ENCODE data around the gene FHOD3. TPM values are rescaled to one million over a fixed set of nuclear protein-coding genes. Genes with fewer than 3 reads are reported as not detected.

FHOD3 gene
- total RNA-seq, 2 experiments from 2014 or later = not detected

GRCh38 chr18:36415625-36416024 lies 118.1 kb downstream of the FHOD3 start:
- CTCF ChIA-PET = no interaction called here
- Mint-ChIP-seq H3K4me3 (no peak overlapping the region), H3K27ac (no peak overlapping the region), H3K4me1 (ENCODE audit: low read depth) (no peaks in the 10 kb centered on the region), H3K27me3 (ENCODE audit: low read depth) (peaks cover 13% of the 10 kb centered on the region), H3K36me3 (ENCODE audit: low read depth) (no peaks in the 10 kb centered on the region), H3K9me3 (no peaks in the 10 kb centered on the region)
- DNase-seq = no peak
- intact Hi-C loops (cut with micrococcal nuclease) = no loop called here

DNA sequence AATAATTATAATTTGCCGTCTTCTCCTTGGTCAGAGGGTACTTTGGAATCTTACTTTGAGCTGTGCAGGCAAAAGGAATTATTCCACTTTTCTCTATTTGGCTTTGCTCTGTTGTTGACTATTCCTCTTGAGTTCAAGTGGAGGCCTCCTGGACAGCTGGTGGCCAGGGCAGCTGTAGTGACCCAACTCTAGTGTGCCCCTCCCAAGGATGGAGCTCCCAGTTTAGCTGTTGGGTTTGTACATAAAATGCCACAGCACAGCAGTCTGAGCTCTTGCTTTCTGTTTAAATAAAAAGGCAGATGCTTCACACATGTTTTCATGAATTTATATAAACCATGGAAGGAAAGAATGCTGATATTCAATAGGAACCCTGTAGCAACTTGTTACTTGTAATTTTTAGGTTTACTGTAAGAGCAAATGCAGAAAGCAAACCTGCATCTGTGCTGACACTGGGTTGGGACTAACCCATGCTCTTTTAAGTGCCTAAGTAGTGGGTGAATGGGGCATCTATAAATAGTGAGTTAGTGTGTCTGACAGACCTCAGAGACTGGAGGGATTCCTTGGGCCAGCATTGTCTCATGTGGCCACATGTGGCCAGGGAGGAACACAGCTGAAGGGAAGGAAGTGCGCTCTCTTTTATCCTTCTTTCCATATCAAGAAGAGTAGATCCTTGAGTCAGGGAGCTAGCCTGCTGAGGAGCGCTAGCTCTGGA lies 121.8 kb downstream of the FHOD3 start:
- H3K4me3 Mint-ChIP-seq = no peak overlapping the region
- intact Hi-C loops (cut with micrococcal nuclease) = no loop called here
- no peaks in the 10 kb centered on the region for H3K4me1 Mint-ChIP-seq (ENCODE audit: low read depth)
- H3K36me3 Mint-ChIP-seq (ENCODE audit: low read depth) = no peaks in the 10 kb centered on the region
- H3K9me3 Mint-ChIP-seq = no peaks in the 10 kb centered on the region
- no peak overlapping the region for H3K27ac Mint-ChIP-seq
- CTCF ChIA-PET = interaction anchor here (0.6 kb wide), 1 partner anchor 220 kb away, joined by 3 read pairs; no protein-coding TSS in a partner anchor
- no peak for DNase-seq
- peaks cover 11% of the 10 kb centered on the region for H3K27me3 Mint-ChIP-seq (ENCODE audit: low read depth)

- Mint-ChIP-seq H3K36me3 (ENCODE audit: low read depth) (no peaks in the 10 kb centered on the region), H3K4me1 (ENCODE audit: low read depth) (no peaks in the 10 kb centered on the region), H3K9me3 (no peaks in the 10 kb centered on the region), H3K27ac (no peak overlapping the region), H3K4me3 (no peak overlapping the region), H3K27me3 (ENCODE audit: low read depth) (peaks cover 11% of the 10 kb centered on the region)
- CTCF ChIA-PET = no interaction called here
- DNase-seq = peak; percentile 38
- intact Hi-C loops (cut with micrococcal nuclease) = no loop called here
Measured at GRCh38 chr18:36419900-36420531, 122.5 kb downstream of the FHOD3 start.

- H3K27ac Mint-ChIP-seq = no peak overlapping the region
- peaks cover 11% of the 10 kb centered on the region for H3K27me3 Mint-ChIP-seq (ENCODE audit: low read depth)
- no peaks in the 10 kb centered on the region for H3K36me3 Mint-ChIP-seq (ENCODE audit: low read depth)
- H3K9me3 Mint-ChIP-seq = no peaks in the 10 kb centered on the region
- H3K4me3 Mint-ChIP-seq = no peak overlapping the region
- intact Hi-C loops (cut with micrococcal nuclease) = no loop called here
- no peaks in the 10 kb centered on the region for H3K4me1 Mint-ChIP-seq (ENCODE audit: low read depth)
- no peak for DNase-seq
- CTCF ChIA-PET = no interaction called here
Measured at GRCh38 chr18:36420826-36421225, 123.3 kb downstream of the FHOD3 start.

GRCh38 chr18:36424741-36425142 lies 127.2 kb downstream of the FHOD3 start:
- Mint-ChIP-seq H3K36me3 (ENCODE audit: low read depth) (no peaks in the 10 kb centered on the region), H3K27ac (no peak overlapping the region), H3K4me3 (no peak overlapping the region), H3K9me3 (no peaks in the 10 kb centered on the region), H3K27me3 (ENCODE audit: low read depth) (peaks cover 9% of the 10 kb centered on the region), H3K4me1 (ENCODE audit: low read depth) (no peaks in the 10 kb centered on the region)
- no peak for DNase-seq
- CTCF ChIA-PET = no interaction called here
- intact Hi-C loops (cut with micrococcal nuclease) = no loop called here

DNA sequence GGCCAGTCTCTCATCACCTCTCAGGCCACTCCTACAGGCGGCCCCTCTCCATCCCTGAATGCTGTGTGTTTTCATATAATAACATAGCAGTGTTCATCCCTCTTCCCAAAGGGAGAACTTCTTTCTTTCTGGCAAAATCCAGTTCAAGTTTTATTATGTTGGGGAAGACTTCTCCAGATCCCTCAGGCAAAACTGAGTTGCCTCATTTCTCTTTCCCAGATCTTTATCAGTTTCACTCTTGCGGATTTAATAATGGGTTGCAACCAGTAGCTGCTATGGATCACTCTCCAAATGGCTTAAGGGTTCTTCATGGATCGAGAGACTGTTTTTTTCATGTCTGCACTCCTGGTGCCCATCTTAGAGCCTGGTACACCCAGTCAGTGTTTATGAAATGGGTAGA lies 129.9 kb downstream of the FHOD3 start:
- peaks cover 8% of the 10 kb centered on the region for H3K27me3 Mint-ChIP-seq (ENCODE audit: low read depth)
- H3K4me3 Mint-ChIP-seq = no peak overlapping the region
- no peaks in the 10 kb centered on the region for H3K36me3 Mint-ChIP-seq (ENCODE audit: low read depth)
- intact Hi-C loops (cut with micrococcal nuclease) = no loop called here
- no peak overlapping the region for H3K27ac Mint-ChIP-seq
- no peaks in the 10 kb centered on the region for H3K9me3 Mint-ChIP-seq
- no peaks in the 10 kb centered on the region for H3K4me1 Mint-ChIP-seq (ENCODE audit: low read depth)
- no peak for DNase-seq
- CTCF ChIA-PET = no interaction called here

DNA sequence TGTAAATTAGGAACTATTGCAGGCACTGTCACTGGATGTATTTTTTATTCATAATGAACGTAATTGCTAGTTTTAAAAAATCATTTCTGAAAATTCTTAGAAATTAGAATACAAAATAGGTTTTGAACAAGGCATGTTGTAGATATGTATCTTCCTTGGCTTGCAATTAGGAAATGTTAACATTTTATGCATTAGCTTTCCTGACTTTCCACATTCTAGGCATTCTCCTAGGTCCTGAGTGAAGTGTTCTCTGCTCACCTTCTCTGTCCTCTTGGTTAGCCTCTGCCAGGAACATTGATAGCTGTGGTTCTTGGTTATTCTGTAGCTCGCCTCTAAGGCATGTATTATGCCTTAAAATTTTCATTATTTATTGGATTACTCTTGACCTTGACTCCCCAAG lies 130.3 kb downstream of the FHOD3 start:
- Mint-ChIP-seq H3K4me3 (no peak overlapping the region), H3K4me1 (ENCODE audit: low read depth) (no peaks in the 10 kb centered on the region), H3K27me3 (ENCODE audit: low read depth) (peaks cover 8% of the 10 kb centered on the region), H3K36me3 (ENCODE audit: low read depth) (no peaks in the 10 kb centered on the region), H3K27ac (no peak overlapping the region), H3K9me3 (no peaks in the 10 kb centered on the region)
- DNase-seq = no peak
- CTCF ChIA-PET = no interaction called here
- intact Hi-C loops (cut with micrococcal nuclease) = no loop called here

DNA sequence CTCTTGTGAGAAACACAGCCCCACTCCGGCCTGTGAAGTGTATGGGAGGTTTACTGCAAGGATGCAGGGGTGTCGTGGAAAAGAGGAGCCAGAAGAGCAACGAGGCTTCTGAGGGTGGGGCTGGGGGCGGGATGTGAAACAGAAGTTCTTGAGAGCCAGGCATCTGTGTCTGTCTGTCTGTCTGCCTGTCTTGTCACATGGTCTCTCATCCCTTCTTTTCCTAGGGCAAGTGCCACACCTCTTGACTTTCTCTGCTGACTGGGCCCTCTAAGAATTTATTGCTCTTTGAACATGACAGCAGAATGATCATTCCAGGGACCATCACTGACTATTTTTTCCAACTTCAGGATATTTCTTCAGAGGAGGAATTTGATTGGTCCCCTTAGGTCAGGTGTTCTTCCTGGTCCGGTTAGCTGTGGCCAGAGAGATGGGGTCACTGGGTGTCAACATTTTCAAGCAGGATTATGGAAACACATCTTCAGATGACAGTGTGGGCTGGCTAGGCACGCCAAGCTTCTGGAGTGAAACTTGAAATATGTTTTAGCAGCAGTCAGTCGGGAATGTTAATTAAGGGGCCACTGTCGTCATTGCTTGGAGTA lies 131.0 kb downstream of the FHOD3 start:
- Mint-ChIP-seq H3K27me3 (ENCODE audit: low read depth) (peaks cover 8% of the 10 kb centered on the region), H3K4me1 (ENCODE audit: low read depth) (no peaks in the 10 kb centered on the region), H3K9me3 (no peaks in the 10 kb centered on the region), H3K36me3 (ENCODE audit: low read depth) (no peaks in the 10 kb centered on the region), H3K27ac (no peak overlapping the region), H3K4me3 (no peak overlapping the region)
- CTCF ChIA-PET = no interaction called here
- DNase-seq = no peak
- intact Hi-C loops (cut with micrococcal nuclease) = no loop called here

DNA sequence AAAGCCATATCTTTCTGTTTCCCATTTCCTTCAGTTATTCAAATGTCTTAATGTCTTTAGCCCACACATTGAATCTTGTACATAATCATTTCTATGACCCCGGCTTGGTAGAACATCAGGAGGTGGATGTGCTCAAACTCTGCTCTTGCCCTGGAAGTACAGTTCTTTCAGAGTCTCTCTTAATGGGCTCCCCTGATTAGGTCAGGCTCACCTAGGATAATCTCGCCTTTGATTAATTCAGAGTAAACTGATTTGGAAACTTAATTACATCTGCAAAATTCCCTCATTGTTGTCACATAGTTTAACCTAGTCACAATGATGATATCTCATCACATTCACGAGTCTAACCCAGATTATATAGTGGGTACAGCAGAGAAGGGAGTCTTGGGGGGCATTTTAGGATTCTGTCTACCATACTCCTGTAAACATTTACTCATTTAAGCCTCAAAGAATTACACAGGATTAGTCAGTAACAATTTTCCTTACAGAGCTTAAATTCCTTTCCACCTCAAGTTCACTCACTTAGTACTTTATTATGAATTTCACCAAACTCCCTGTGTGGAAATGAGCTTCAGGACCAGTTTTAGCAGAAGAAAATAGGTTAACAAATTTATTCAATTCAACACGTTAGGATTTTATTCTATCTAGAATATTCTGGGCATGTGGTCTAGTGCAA lies 135.5 kb downstream of the FHOD3 start:
- intact Hi-C loops (cut with micrococcal nuclease) = no loop called here
- Mint-ChIP-seq H3K27me3 (ENCODE audit: low read depth) (peaks cover 3% of the 10 kb centered on the region), H3K9me3 (no peaks in the 10 kb centered on the region), H3K27ac (no peak overlapping the region), H3K4me3 (no peak overlapping the region), H3K36me3 (ENCODE audit: low read depth) (no peaks in the 10 kb centered on the region), H3K4me1 (ENCODE audit: low read depth) (no peaks in the 10 kb centered on the region)
- CTCF ChIA-PET = no interaction called here
- DNase-seq = no peak

DNA sequence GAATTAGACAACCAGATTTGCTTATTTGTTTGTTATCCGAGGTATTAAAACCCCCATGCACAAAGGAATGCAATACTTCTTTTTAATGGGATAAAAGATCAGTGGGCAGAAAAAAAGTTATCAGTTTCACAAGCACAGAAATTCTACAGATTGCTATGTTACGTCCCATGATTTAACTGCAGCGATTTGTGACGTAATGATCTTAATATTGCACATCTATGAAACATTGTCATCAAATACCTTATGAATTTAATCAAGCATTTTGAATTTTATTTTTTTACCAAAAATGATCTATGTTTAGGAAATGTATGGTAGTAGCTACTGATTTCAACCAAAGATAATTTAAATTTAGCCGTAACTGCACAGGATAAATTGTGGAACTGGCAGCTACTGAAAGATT lies 138.9 kb downstream of the FHOD3 start:
- no peaks in the 10 kb centered on the region for H3K36me3 Mint-ChIP-seq (ENCODE audit: low read depth)
- no peak for DNase-seq
- CTCF ChIA-PET = no interaction called here
- no peaks in the 10 kb centered on the region for H3K9me3 Mint-ChIP-seq
- peaks cover 16% of the 10 kb centered on the region for H3K27me3 Mint-ChIP-seq (ENCODE audit: low read depth)
- intact Hi-C loops (cut with micrococcal nuclease) = no loop called here
- H3K27ac Mint-ChIP-seq = no peak overlapping the region
- no peak overlapping the region for H3K4me3 Mint-ChIP-seq
- no peaks in the 10 kb centered on the region for H3K4me1 Mint-ChIP-seq (ENCODE audit: low read depth)

GRCh38 chr18:36440614-36441013 lies 143.1 kb downstream of the FHOD3 start:
- Mint-ChIP-seq H3K9me3 (no peaks in the 10 kb centered on the region), H3K4me1 (ENCODE audit: low read depth) (no peaks in the 10 kb centered on the region), H3K4me3 (no peak overlapping the region), H3K27me3 (ENCODE audit: low read depth) (peaks cover 24% of the 10 kb centered on the region), H3K36me3 (ENCODE audit: low read depth) (no peaks in the 10 kb centered on the region), H3K27ac (no peak overlapping the region)
- CTCF ChIA-PET = interaction anchor here (0.6 to 1.5 kb wide), 3 partner anchors 9 to 893 kb away, joined by 3 to 4 read pairs (median 4); no protein-coding TSS in a partner anchor
- no peak for DNase-seq
- intact Hi-C loops (cut with micrococcal nuclease) = no loop called here

DNA sequence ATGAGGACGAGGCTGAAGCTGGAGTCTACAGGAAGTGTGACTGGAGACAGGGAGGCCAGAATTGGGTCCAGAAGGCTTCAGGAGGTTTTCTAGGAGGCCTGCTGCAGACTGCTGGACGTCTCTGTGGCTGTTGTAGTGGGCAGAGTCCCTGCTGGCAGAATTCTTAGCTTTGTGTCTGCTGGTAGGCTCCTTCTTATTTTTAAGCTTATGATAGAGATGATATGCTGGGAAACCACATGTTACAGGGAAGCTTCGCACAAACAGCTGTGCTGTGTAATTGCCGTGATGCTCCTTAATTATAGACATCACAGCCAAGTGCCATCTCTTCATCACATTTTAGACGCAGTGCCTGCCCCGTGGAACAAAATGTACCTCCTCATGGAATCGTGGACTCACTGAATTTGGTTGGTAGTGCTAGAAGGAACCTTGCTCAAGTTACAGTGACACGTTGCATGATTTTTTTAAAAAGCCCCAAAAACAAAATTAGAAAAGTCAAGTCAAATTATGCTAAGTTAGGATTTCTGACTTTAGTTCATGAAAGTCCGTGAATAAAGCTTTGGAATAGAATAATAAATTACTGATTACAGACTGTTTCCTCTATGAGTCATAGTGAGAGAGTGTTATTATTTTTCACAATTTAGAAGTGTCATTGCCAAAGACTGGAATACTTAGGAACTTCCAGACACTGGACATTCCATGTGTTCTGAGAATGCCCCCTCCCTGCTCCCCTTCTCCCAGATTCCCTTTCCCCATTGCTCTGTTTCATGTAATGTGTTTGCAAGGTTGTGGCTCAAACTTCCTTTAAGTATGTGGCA lies 144.1 kb downstream of the FHOD3 start:
- CTCF ChIA-PET = interaction anchor here (0.6 to 1.5 kb wide), 3 partner anchors 10 to 946 kb away, joined by 3 to 4 read pairs (median 3); no protein-coding TSS in a partner anchor
- peaks cover 25% of the 10 kb centered on the region for H3K27me3 Mint-ChIP-seq (ENCODE audit: low read depth)
- H3K4me1 Mint-ChIP-seq (ENCODE audit: low read depth) = no peaks in the 10 kb centered on the region
- H3K9me3 Mint-ChIP-seq = no peaks in the 10 kb centered on the region
- no peaks in the 10 kb centered on the region for H3K36me3 Mint-ChIP-seq (ENCODE audit: low read depth)
- intact Hi-C loops (cut with micrococcal nuclease) = no loop called here
- DNase-seq = no peak
- H3K27ac Mint-ChIP-seq = no peak overlapping the region
- H3K4me3 Mint-ChIP-seq = no peak overlapping the region

Measured in activated naive CD4-positive, alpha-beta T cell treated with anti-CD3 and anti-CD28 coated beads for 36 hours (primary cell).